Transverse colon (tissue), 4 donors: ENCODE measurements around the gene PDE6H. TPM values are rescaled to one million over a fixed set of nuclear protein-coding genes. Genes with fewer than 3 reads are reported as not detected.
A peak's percentile ranks its signal among the peaks of the same experiment; 100 is the strongest.

ENCODE experiments used
- DNase-seq: peaks from one replicate; pipeline ENCODE4 v3.0.0-alpha.2; 2019
- H3K27ac ChIP-seq, 4 donors: fragments of 200-600 bp; sonication (generic); 2 replicates each; pipeline ENCODE4 v1.5.1; 2016 to 2018; ENCODE audit warnings: inconsistent platforms in 4 of 4
- H3K27me3 ChIP-seq: fragments of 200-600 bp; sonication (generic); 2 replicates; pipeline ENCODE4 v1.5.1; 2017; ENCODE audit warnings: inconsistent platforms
- H3K36me3 ChIP-seq, 4 donors: fragments of 200-600 bp; sonication (generic); 2 replicates each; pipeline ENCODE4 v1.5.1; 2017 to 2019; ENCODE audit warnings: inconsistent platforms in 4 of 4
- H3K4me1 ChIP-seq, 4 donors: fragments of 200-600 bp; sonication (generic); 2 replicates each; pipeline ENCODE4 v1.5.1; 2017 to 2020; ENCODE audit warnings: inconsistent platforms in 4 of 4
- H3K4me3 ChIP-seq, 4 donors: fragments of 200-600 bp; sonication (generic); 1 replicate in 1 of 4; 2 replicates in 3 of 4; pipeline versions ENCODE4 v1.5.1 to v1.6.1; 2017 to 2019; ENCODE audit warnings: inconsistent platforms in 4 of 4
- H3K9me3 ChIP-seq, 2 donors: fragments of 200-600 bp; sonication (generic); 2 replicates each; pipeline ENCODE4 v1.5.1; 2017 to 2019; ENCODE audit warnings: inconsistent platforms in 2 of 2
- CTCF ChIP-seq, 5 experiments: fragments of 200-600 bp in 3 of 5; fragments of 450-650 bp in 2 of 5; sonication (generic) in 3 of 5; IDR thresholded peaks; 1 replicate in 2 of 5; 2 replicates in 3 of 5; pipeline ENCODE4 v1.5.1; 2016 to 2017; ENCODE audit warnings: antibody characterized with exemption in 5 of 5, inconsistent platforms in 3 of 5, mild to moderate bottlenecking in 2 of 5, moderate library complexity in 1 of 5
- EP300 ChIP-seq: sonication (generic); formaldehyde crosslinking; IDR thresholded peaks from one replicate; pipeline ENCODE4 v1.6.1; 2017; ENCODE audit warnings: antibody characterized with exemption, low read depth
- POLR2A ChIP-seq: fragments of 450-650 bp; IDR thresholded peaks from one replicate; pipeline ENCODE4 v1.6.1; 2016; ENCODE audit warnings: antibody characterized with exemption, mild to moderate bottlenecking, moderate library complexity
- POLR2AphosphoS5 ChIP-seq, 3 donors: sonication (generic); formaldehyde crosslinking; IDR thresholded peaks; one replicate each; pipeline ENCODE4 v1.6.1; 2016; ENCODE audit warnings: antibody characterized with exemption in 3 of 3
- WGBS, 2 donors: methylation state at CpG; one replicate each; pipeline ENCODE4 v1.1.5; 2018; ENCODE audit warnings: low coverage in 1 of 2; 5-methylcytosine and 5-hydroxymethylcytosine counted together
- in situ Hi-C, 4 donors: fragments of 200-750 bp; cut with MboI; loops; one replicate each; pipeline versions ENCODE4 v1.15.0 to v1.15.1; 2017; ENCODE audit warnings: low sequenced_read_pairs in 3 of 4, low pct_ligation_motif_present in 1 of 4, low pct_unique_long_range_greater_than_20kb in 1 of 4
- intact Hi-C: fragments of 100-400 bp; cut with DNase I; formaldehyde crosslinking; loops from one replicate; pipeline ENCODE4 v1.15.1; 2023; ENCODE audit warnings: low total_unique reads
- total RNA-seq, 4 donors: library from RNA; depleted of rRNA; stranded (reverse); fragments of >200 nt; gene quantifications; one replicate each; pipeline ENCODE4 v1.1.0, GENCODE V29; 2016

PDE6H gene
- total RNA-seq, 4 donors from 2014 or later: not detected

- H3K4me3 ChIP-seq: no peak overlapping the region
- H3K27ac ChIP-seq: no peak overlapping the region
- intact Hi-C loops (no loop called here), in situ Hi-C loops (loop anchor here in 1 of 4 donors (10.0 kb wide), 1 partner anchor 268 kb away; no protein-coding TSS in a partner anchor)
- 70 to 79% methylated on average over 4 to 5 of the region's 5 CpGs for WGBS, 2 donors
- TF ChIP-seq EP300 (no peak), POLR2AphosphoS5 (IDR thresholded peaks at IDR 0.05) (no peak), CTCF (IDR thresholded peaks at IDR 0.05) (no peak)
- no peaks in the 10 kb centered on the region for H3K27me3 ChIP-seq
- no peaks in the 10 kb centered on the region for H3K9me3 ChIP-seq
- H3K4me1 ChIP-seq: peaks cover 0 to 9% (median 0%) of the 10 kb centered on the region in 4 donors
- H3K36me3 ChIP-seq: no peaks in the 10 kb centered on the region
- DNase-seq: no peak
Measured at GRCh38 chr12:14993117-14993516, 20.3 kb downstream of the PDE6H start.

- no peak for TF ChIP-seq CTCF (IDR thresholded peaks at IDR 0.05)
- Histone ChIP-seq H3K9me3 (no peaks in the 10 kb centered on the region), H3K27ac (peak overlapping the region in 3 of 4 donors; percentile 4 to 23 (median 14)), H3K27me3 (no peaks in the 10 kb centered on the region), H3K4me3 (no peak overlapping the region), H3K36me3 (no peaks in the 10 kb centered on the region), H3K4me1 (peaks cover 0 to 12% (median 0%) of the 10 kb centered on the region in 4 donors)
- no peak for DNase-seq
- WGBS, 2 donors: 60 to 70% methylated on average over 1 to 4 of the region's 4 CpGs
- in situ Hi-C loops (loop anchor here in 1 of 4 donors (10.0 kb wide), 1 partner anchor 269 kb away; no protein-coding TSS in a partner anchor), intact Hi-C loops (no loop called here)
Measured at GRCh38 chr12:14993537-14994266, 20.9 kb downstream of the PDE6H start.

GRCh38 chr12:14994610-14995009, 21.8 kb downstream of the PDE6H start:
- intact Hi-C loops: loop anchor here (5.0 kb wide), 1 partner anchor 147 kb away; no protein-coding TSS in a partner anchor
- WGBS, 2 donors: 42 to 58% methylated on average over 2 to 3 of the region's 3 CpGs
- Histone ChIP-seq H3K9me3 (no peaks in the 10 kb centered on the region), H3K27me3 (no peaks in the 10 kb centered on the region), H3K4me1 (peaks cover 0 to 20% (median under 1%) of the 10 kb centered on the region in 4 donors), H3K4me3 (no peak overlapping the region), H3K36me3 (no peaks in the 10 kb centered on the region), H3K27ac (peak overlapping the region in 2 of 4 donors; percentile 4 to 14)
- no peak for DNase-seq
- in situ Hi-C loops: loop anchor here (5.0 to 10.0 kb wide), 3 partner anchors 147 to 270 kb away; partner anchors contain the start of gene ART4 (in 2 of the 4)
- no peak for TF ChIP-seq POLR2AphosphoS5 (IDR thresholded peaks at IDR 0.05)
- TF ChIP-seq EP300: no peak

GRCh38 chr12:14995583-14996425, 23.0 kb downstream of the PDE6H start:
- in situ Hi-C loops (loop anchor here (5.0 to 10.0 kb wide), 3 partner anchors 149 to 271 kb away; partner anchors contain the start of gene ART4 (in 2 of the 4)), intact Hi-C loops (loop anchor here (5.0 kb wide), 1 partner anchor 149 kb away; no protein-coding TSS in a partner anchor)
- WGBS, 2 donors: 74 to 81% methylated on average over 3 of the region's 3 CpGs
- TF ChIP-seq EP300: no peak
- no peak for TF ChIP-seq POLR2A
- TF ChIP-seq CTCF (IDR thresholded peaks at IDR 0.05): peak; percentile 63 to 83 (median 68)
- TF ChIP-seq POLR2AphosphoS5 (IDR thresholded peaks at IDR 0.05): no peak
- no peaks in the 10 kb centered on the region for H3K27me3 ChIP-seq
- peaks cover 0 to 20% (median 2%) of the 10 kb centered on the region in 4 donors for H3K4me1 ChIP-seq
- H3K4me3 ChIP-seq: no peak overlapping the region
- H3K27ac ChIP-seq: no peak overlapping the region
- H3K9me3 ChIP-seq: no peaks in the 10 kb centered on the region
- no peak for DNase-seq
- H3K36me3 ChIP-seq: no peaks in the 10 kb centered on the region
